GM12892 (cell line): ENCODE data around the gene KCNH8.

ENCODE experiments used
- POLR2AphosphoS5 ChIP-seq: IDR thresholded peaks from 2 replicates; pipeline ENCODE4 v1.6.1; 2011; ENCODE audit warnings: low read depth, low read length, control low read depth
- TAF1 ChIP-seq: IDR thresholded peaks from 2 replicates; pipeline ENCODE4 v1.6.1; 2011; ENCODE audit warnings: low read depth, mild to moderate bottlenecking, control low read depth, low read length, borderline replicate concordance

DNA sequence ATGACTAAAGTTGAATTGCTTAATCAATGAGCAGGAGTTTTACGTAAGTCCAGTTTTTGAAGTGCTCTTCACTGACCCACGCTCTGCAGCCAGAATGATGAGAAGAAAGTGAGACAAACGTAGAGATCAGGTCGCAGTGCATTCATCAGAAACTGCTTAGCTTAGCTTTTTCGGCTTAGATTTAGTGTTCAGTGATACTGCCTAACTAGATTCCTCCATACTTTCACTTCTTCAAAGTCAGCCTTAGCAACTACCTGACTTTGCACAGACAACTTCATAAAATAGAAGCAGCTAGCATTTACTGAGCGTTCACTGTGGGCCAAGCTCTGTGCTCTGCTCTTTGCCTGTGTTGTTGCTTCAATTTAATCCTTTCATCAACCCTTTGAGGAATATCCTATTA lies 116.1 kb downstream of the KCNH8 start:
- TF ChIP-seq POLR2AphosphoS5 (no peak), TAF1 (no peak)
